SH-SY5Y (cell line): Measurements from ENCODE around the gene PASD1.

Experiments
- GATA2 ChIP-seq: IDR thresholded peaks from 2 replicates; pipeline ENCODE4 v1.6.1; 2011; ENCODE audit warnings: mild to moderate bottlenecking, low read depth, low read length
- GATA3 ChIP-seq: IDR thresholded peaks from 2 replicates; pipeline ENCODE4 v1.6.1; 2011; ENCODE audit warnings: low read depth, mild to moderate bottlenecking, low read length, moderate library complexity

Gene PASD1, protein sequence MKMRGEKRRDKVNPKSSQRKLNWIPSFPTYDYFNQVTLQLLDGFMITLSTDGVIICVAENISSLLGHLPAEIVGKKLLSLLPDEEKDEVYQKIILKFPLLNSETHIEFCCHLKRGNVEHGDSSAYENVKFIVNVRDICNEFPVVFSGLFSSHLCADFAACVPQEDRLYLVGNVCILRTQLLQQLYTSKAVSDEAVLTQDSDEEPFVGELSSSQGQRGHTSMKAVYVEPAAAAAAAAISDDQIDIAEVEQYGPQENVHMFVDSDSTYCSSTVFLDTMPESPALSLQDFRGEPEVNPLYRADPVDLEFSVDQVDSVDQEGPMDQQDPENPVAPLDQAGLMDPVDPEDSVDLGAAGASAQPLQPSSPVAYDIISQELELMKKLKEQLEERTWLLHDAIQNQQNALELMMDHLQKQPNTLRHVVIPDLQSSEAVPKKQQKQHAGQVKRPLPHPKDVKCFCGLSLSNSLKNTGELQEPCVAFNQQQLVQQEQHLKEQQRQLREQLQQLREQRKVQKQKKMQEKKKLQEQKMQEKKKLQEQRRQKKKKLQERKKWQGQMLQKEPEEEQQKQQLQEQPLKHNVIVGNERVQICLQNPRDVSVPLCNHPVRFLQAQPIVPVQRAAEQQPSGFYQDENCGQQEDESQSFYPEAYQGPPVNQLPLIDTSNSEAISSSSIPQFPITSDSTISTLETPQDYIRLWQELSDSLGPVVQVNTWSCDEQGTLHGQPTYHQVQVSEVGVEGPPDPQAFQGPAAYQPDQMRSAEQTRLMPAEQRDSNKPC

DNA sequence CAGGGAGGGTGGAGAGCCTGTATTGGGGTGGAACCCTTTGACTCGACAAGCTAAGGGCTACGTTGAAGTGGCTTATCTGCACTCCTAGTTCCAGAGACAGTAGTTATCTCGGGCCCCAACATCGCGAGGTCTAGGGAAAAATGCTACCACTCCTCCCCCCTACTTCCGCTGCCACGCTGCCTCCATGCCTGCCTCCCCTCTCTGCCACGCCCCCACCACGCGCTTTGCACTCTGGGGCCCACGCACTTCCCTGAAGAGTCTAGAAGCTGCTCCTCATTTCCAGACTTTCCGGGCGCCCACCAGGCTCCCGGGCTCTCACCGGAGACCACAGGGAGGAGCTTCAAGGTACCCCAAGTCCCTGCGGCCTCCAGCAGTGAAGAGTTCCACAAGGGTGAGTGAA lies at the start of gene PASD1:
Gene PASD1, plus strand, starts transcription at position 227 of the 400 bp plus-strand sequence. CDS start 37,879 bp downstream, outside the sequence.
- TF ChIP-seq GATA2 = no peak
- TF ChIP-seq GATA3 = no peak

DNA sequence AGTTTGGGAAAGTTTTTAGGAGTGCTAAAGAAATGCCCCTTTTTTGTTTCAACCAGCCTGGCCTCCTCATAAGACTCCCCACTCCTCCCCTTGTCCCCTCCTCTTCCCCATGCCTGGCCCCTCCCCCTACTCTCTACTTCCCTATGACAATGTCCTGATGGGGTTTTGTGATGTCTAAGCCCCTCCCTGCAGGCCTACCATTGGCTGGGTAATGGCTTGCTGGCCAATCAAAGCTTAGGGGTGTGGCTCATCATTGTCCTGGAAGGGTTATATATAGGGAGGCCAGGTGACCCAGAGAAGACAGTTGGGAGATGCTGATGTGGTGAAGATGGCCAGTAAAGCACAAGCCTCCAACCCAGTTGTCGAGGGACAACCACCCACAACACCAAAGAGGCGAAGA lies 48.2 kb upstream of the PASD1 start:
- TF ChIP-seq GATA2 (no peak), GATA3 (no peak)

DNA sequence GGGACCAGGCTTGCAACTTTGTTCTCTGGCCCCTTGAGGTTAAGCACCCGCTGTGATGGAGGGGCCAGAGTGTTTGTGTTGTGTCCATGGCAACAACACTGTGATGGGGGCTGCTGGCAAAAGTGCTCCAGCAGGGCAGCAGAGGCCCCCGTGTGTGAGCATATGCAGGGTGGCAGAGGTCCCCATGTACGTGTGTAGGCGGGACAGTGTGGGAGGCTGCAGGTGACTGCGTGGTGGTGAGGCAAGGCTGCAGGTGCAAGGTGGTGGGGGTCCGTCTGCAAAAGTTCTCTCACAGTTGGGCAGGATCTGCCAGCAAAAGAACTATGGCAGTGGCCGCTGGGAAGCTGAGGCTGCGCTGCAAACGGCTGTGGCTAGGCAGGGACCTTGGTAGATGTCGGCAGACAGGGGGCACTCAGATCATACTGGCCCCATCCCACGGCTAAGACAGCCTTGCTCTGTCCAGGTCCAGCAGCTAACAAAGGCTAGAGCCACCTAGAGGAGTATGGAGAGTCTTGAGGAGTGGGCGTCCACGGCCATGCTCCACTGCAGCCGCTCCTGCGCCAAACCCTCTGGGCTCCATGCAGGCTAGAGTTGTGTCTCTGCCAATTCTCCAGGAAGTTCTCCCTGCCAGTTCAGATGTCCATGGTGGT lies 46.8 kb upstream of the PASD1 start:
- TF ChIP-seq GATA2 = no peak
- no peak for TF ChIP-seq GATA3

GRCh38 chrX:151517421-151517820 lies 46.1 kb upstream of the PASD1 start:
- TF ChIP-seq GATA3 (no peak), GATA2 (no peak)

DNA sequence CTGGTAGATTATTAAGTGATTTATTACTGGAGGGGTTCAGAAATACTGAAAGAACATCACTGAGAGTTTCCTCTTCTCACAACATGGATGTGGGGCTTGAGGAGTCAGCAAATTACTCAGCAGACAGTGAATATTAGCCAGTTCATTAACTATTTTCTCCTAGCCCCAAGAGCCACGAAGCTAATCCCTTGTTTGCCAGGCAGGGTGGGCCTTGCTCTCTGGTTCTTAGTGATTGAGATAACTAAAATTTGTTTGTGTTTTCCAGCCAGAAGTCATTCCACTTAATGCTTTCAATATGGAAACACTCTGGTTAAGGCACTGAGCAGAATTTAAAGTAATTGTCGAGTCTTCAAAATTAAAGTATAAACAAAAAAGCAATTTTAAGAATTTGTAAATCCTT lies 40.1 kb upstream of the PASD1 start:
- TF ChIP-seq GATA2 (no peak), GATA3 (no peak)

DNA sequence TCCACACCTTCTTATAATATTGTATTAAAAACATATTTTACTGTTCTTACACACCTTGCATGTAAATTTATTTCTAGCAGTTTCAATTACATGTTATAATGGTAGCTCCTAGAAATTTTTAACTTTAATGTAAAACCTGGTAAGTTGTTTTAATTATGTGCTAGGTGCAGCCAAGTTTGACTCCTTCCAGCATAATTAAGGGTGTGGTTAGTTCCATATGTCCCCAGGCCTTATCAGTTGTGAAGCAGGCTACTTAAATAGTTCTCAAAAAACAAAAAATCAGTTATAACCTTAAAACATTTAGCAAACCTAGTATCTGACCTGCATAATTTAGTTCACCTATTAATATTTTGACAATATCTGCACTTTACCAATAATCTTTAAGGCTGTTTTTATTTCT lies 26.9 kb upstream of the PASD1 start:
- TF ChIP-seq GATA2 = no peak
- no peak for TF ChIP-seq GATA3

DNA sequence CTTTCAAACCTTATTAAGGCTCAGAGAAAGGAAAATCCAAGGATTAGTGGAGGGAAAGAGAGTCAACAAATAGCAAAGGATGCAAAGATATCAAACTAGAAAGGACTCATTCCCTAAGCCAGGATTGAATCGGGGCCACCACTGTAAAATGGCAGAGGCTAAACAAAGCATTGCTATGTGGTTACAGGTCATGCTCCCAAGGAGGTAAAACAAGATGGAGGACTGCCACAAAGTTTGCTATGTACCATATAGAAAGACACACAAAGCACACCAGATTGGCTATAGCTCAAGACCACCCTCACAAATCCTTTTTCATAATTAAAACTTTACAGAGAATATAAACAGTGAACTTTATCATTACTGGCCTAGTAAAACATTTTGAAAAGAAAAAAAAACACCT lies 25.9 kb upstream of the PASD1 start:
- TF ChIP-seq GATA2 (no peak), GATA3 (no peak)

GRCh38 chrX:151538190-151539122 lies 25.0 kb upstream of the PASD1 start:
- TF ChIP-seq GATA2 = no peak
- TF ChIP-seq GATA3 = no peak

DNA sequence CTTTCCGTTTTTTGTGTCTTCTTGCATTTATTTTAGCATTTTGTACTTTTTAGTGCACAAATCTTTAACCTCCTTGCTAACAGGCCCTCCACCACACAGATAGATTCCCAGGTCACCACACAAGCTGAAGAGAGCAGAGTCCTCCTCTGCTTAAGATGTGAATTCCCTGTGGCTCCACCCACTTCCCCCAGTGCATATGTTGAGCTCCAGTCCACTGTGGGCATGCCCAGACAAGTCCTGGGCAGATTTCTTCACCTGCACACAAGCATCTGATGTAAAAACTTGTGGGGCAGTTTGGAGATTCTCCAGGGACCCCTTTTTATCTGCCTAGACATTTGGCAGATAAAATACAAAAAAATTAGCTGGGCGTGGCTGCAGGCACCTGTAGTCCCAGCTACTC lies 19.8 kb upstream of the PASD1 start:
- TF ChIP-seq GATA3 (no peak), GATA2 (no peak)

DNA sequence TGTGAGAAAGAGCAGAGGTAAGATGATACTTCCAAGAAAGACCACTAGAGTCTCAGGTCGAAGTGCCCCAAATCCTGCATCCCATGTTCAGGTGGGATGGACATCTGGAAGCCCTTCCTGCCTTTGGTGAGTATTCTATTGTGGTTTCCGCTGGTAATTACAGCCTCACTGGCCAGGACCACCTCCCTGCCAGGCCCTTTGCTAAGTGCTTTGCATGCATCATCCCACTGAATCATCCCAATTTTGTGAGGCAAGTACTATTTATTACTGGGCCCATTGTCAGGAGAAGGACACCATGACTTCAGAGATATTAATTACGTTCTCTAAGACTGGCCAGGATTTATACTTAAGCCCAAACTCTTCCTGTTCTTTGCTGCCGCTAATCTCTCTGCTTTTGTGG lies 10.7 kb upstream of the PASD1 start:
- TF ChIP-seq GATA2 = no peak
- no peak for TF ChIP-seq GATA3

GRCh38 chrX:151564035-151564434 lies 560 bp downstream of the PASD1 start:
- TF ChIP-seq GATA2 (no peak), GATA3 (no peak)

GRCh38 chrX:151570561-151570960 lies 7.1 kb downstream of the PASD1 start:
- no peak for TF ChIP-seq GATA2
- TF ChIP-seq GATA3 = no peak

DNA sequence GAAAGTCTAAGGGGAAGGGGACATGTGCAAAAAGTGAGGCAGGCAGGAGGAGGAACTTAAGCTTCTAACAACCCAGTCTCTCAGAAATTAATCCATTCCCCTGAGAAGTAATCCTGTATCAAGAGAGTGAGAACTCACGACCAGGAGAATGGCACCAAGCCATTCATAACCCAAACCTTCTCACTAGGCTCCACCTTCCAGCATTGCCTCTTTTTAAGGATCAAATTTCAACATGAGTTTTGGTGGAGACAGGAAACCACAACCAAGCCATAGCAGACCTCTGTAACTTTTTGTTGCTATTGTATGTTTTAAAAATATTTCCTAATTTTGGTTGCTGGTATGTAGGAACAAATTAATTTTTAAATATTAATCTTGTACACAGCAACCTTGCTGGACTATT lies 32.8 kb downstream of the PASD1 start:
- TF ChIP-seq GATA3 (no peak), GATA2 (no peak)

DNA sequence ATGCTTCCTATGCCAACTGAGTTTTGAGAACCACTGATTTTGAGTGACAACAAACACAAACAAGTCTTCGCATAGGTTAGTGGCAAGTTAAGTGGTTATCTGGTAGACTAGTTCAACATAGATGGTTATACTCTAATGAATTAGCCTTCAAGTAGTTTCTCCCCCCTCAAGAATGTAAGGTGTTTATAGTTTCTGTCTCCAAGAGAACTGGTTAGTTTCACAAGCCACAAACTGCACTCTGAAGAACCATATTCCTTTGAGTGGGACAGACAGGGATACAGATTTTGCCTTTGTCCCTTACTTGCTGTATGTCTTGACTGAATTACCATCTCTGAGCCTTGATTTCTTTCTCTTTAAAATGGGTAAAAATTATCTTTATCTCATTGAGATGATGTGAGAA lies 41.5 kb downstream of the PASD1 start:
- TF ChIP-seq GATA2 (no peak), GATA3 (no peak)
